ENCODE data around the gene SPTBN1.

Gene SPTBN1

DNA sequence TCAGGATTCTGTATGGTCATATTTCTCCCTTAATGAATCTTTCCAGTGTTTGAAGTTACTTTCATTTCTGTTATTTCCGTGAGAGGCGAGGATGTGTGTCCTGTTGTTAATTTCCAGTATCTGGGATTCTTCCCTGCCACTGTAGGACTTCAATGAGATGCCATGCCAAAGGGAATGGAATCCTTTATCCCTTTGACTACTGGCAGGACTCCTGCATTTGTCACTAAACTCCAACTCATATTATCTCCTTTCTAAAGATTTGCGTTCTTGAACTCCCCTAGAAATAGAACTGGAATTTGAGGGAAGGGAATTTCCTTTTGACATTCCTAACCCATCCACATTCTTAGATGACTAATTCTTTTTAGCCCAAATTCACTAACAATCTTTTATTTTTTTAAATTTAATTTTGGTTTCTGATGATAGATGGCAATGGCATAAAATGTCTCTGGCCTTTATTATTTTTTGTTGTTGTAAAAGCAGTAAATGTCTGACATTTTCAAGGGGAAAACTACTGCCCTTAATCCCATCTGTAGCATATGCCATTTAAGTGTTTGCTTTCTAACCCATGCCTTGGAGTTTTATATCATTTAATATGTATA, 179.5 kb downstream of the SPTBN1 start:
- TF ChIP-seq, protein P1, sequence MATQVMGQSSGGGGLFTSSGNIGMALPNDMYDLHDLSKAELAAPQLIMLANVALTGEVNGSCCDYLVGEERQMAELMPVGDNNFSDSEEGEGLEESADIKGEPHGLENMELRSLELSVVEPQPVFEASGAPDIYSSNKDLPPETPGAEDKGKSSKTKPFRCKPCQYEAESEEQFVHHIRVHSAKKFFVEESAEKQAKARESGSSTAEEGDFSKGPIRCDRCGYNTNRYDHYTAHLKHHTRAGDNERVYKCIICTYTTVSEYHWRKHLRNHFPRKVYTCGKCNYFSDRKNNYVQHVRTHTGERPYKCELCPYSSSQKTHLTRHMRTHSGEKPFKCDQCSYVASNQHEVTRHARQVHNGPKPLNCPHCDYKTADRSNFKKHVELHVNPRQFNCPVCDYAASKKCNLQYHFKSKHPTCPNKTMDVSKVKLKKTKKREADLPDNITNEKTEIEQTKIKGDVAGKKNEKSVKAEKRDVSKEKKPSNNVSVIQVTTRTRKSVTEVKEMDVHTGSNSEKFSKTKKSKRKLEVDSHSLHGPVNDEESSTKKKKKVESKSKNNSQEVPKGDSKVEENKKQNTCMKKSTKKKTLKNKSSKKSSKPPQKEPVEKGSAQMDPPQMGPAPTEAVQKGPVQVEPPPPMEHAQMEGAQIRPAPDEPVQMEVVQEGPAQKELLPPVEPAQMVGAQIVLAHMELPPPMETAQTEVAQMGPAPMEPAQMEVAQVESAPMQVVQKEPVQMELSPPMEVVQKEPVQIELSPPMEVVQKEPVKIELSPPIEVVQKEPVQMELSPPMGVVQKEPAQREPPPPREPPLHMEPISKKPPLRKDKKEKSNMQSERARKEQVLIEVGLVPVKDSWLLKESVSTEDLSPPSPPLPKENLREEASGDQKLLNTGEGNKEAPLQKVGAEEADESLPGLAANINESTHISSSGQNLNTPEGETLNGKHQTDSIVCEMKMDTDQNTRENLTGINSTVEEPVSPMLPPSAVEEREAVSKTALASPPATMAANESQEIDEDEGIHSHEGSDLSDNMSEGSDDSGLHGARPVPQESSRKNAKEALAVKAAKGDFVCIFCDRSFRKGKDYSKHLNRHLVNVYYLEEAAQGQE (IDR thresholded peaks at IDR 0.05; ENCODE audit: low read depth), result no peak
- TF ChIP-seq ZBTB7A (IDR thresholded peaks at IDR 0.05; ENCODE audit: low read depth), result no peak
- no peak for TF ChIP-seq RAD21 (IDR thresholded peaks at IDR 0.05; ENCODE audit: low read depth)

DNA sequence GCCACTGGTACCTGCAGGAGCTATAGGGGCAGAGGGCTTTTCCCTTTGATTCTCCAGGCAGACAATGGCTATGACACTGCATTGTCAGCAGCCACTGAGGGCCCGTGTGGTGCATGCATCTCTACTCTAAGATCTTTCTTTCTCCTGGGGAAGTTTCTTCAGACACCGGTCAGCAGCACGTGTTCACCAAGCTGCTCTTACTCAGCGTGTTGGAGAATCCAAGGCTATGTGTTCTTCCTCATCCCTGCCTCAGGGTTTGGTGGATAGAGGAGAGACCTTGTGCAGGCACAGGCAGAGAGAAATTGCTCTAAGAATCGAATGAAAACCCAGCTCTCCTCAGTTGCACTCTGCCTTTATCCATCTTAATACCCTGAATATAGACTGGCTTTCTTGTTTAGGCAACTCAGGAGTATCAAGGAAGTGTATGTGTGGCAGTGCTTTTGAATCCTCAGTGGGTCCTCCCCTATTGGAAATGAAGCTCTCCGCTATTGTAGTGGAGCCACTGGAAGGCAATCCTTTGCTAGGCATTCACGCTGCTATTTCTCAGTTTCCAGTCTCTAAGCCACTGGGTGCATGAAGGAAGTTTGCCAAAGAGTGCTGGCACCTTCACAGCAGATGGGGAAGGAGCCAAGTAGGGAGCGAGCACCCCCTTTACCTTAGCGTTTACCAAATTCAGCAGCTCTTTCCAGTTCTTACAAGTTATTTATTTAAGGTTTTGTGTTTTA, 180.4 kb downstream of the SPTBN1 start:
- TF ChIP-seq TEAD4 (IDR thresholded peaks at IDR 0.05) (no peak), YY1 (IDR thresholded peaks at IDR 0.05; ENCODE audit: low read depth) (no peak), FOXM1 (IDR thresholded peaks at IDR 0.05; ENCODE audit: borderline replicate concordance, low read depth) (no peak), ZBTB7A (IDR thresholded peaks at IDR 0.05; ENCODE audit: low read depth) (no peak), TCF12 (IDR thresholded peaks at IDR 0.05; ENCODE audit: low read depth) (no peak), CREB1 (IDR thresholded peaks at IDR 0.05; ENCODE audit: low read depth) (no peak), RAD21 (IDR thresholded peaks at IDR 0.05; ENCODE audit: low read depth) (no peak)
- TF ChIP-seq, protein P2, sequence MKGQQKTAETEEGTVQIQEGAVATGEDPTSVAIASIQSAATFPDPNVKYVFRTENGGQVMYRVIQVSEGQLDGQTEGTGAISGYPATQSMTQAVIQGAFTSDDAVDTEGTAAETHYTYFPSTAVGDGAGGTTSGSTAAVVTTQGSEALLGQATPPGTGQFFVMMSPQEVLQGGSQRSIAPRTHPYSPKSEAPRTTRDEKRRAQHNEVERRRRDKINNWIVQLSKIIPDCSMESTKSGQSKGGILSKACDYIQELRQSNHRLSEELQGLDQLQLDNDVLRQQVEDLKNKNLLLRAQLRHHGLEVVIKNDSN (IDR thresholded peaks at IDR 0.05), result no peak

DNA sequence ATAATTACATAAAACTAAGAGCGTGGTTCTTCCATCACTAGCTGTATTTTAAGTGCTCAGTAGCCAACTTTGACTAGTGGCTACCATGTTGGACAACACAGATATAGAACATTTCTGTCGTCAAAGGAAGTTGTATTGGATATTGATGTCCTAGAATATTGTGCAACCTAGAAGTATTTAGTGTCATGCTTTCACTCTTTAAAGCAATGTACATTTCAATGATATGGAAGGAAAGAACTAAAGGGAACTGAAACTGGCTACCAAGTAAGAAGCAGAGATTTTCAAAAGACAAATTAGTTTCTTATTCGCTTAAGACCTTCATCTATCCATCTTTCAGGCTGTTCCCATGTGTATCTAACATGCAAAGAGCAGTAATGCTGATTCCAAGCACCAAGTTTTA, 182.0 kb downstream of the SPTBN1 start:
- TF ChIP-seq RAD21 (IDR thresholded peaks at IDR 0.05; ENCODE audit: low read depth) (no peak), FOXM1 (IDR thresholded peaks at IDR 0.05; ENCODE audit: borderline replicate concordance, low read depth) (no peak), NFIC (IDR thresholded peaks at IDR 0.05) (no peak)

DNA sequence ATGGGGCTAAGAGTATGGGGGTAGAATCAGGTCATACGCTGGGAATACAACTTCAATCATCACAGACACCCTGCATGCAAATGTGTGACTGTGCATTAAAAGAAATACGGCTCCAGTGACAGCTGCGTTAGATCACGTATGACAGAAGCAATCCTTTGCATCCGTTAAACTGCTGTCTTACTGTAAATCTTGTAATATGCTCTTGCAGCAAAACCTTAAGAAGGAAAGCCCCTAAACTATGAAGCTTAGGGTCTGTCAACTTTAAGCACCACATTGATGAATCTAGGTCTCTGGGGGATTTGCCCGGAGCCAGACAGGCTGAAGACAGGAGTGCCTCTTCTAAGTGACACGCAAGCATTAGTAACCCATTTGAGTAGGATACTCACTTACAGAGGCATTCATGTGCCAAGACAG, 182.7 kb downstream of the SPTBN1 start:
- no peak for TF ChIP-seq ZBTB7A (IDR thresholded peaks at IDR 0.05; ENCODE audit: low read depth)
- TF ChIP-seq, protein P2 (IDR thresholded peaks at IDR 0.05), result no peak
- no peak for TF ChIP-seq CEBPB (IDR thresholded peaks at IDR 0.05)
- no peak for TF ChIP-seq RAD21 (IDR thresholded peaks at IDR 0.05; ENCODE audit: low read depth)
- no peak for TF ChIP-seq TEAD4 (IDR thresholded peaks at IDR 0.05)
- TF ChIP-seq, protein P3, sequence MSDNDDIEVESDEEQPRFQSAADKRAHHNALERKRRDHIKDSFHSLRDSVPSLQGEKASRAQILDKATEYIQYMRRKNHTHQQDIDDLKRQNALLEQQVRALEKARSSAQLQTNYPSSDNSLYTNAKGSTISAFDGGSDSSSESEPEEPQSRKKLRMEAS (IDR thresholded peaks at IDR 0.05), result no peak
- no peak for TF ChIP-seq FOXM1 (IDR thresholded peaks at IDR 0.05; ENCODE audit: borderline replicate concordance, low read depth)
- TF ChIP-seq EP300 (IDR thresholded peaks at IDR 0.05; ENCODE audit: borderline replicate concordance), result no peak
- TF ChIP-seq, protein P1 (IDR thresholded peaks at IDR 0.05; ENCODE audit: low read depth), result no peak
- no peak for TF ChIP-seq NFIC (IDR thresholded peaks at IDR 0.05)
- TF ChIP-seq YY1 (IDR thresholded peaks at IDR 0.05; ENCODE audit: low read depth), result no peak
- TF ChIP-seq TAF1 (IDR thresholded peaks at IDR 0.05; ENCODE audit: low read depth), result no peak
- no peak for TF ChIP-seq CREB1 (IDR thresholded peaks at IDR 0.05; ENCODE audit: low read depth)
- TF ChIP-seq TCF12 (IDR thresholded peaks at IDR 0.05; ENCODE audit: low read depth), result no peak
- no peak for TF ChIP-seq EGR1 (IDR thresholded peaks at IDR 0.05)

DNA sequence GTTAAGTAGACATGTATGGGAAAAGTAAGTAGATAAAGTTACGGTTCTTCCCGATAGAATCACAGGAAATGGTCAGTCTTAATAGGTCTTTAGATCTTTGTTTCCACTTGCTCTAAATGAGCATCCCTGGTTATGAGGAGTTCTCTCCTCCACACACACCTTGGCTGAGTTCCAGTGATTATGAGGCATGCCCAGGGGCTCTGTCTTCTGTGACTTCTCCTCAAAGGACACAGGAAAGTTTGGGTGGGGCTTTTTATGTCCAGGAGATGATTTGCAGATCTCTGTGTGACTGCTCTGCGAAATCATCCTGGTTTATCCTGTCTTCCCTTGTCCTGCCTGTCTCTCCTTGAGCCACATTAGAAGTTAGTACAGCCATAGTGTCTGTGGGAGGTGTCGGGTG, 183.5 kb downstream of the SPTBN1 start:
- TF ChIP-seq, protein P3 (IDR thresholded peaks at IDR 0.05), result no peak
- TF ChIP-seq, protein P1 (IDR thresholded peaks at IDR 0.05; ENCODE audit: low read depth), result no peak
- no peak for TF ChIP-seq NFIC (IDR thresholded peaks at IDR 0.05)
- no peak for TF ChIP-seq TEAD4 (IDR thresholded peaks at IDR 0.05)
- TF ChIP-seq, protein P2 (IDR thresholded peaks at IDR 0.05), result no peak
- no peak for TF ChIP-seq YY1 (IDR thresholded peaks at IDR 0.05; ENCODE audit: low read depth)
- TF ChIP-seq EP300 (IDR thresholded peaks at IDR 0.05; ENCODE audit: borderline replicate concordance), result no peak
- no peak for TF ChIP-seq TCF12 (IDR thresholded peaks at IDR 0.05; ENCODE audit: low read depth)
- TF ChIP-seq CEBPB (IDR thresholded peaks at IDR 0.05), result no peak
- TF ChIP-seq TAF1 (IDR thresholded peaks at IDR 0.05; ENCODE audit: low read depth), result no peak
- TF ChIP-seq FOXM1 (IDR thresholded peaks at IDR 0.05; ENCODE audit: borderline replicate concordance, low read depth), result no peak
- TF ChIP-seq EGR1 (IDR thresholded peaks at IDR 0.05), result no peak
- TF ChIP-seq ZBTB7A (IDR thresholded peaks at IDR 0.05; ENCODE audit: low read depth), result no peak
- no peak for TF ChIP-seq CREB1 (IDR thresholded peaks at IDR 0.05; ENCODE audit: low read depth)
- TF ChIP-seq RAD21 (IDR thresholded peaks at IDR 0.05; ENCODE audit: low read depth), result no peak
